Neural cell (in vitro differentiated cells): ENCODE results near the gene FCN1. TPM values are rescaled to one million over a fixed set of nuclear protein-coding genes. Genes with fewer than 3 reads are reported as not detected.

ENCODE experiments used
- H2AFZ ChIP-seq: fragments of 200-600, 300-800 bp; sonication (generic), shearing (Covaris generic); 2 replicates; pipeline ENCODE4 v1.6.0; 2014; ENCODE audit warnings: low read depth, mild to moderate bottlenecking, antibody characterized with exemption, low read length, moderate library complexity
- H3F3A ChIP-seq: fragments of 200-600 bp; shearing (Covaris generic); 2 replicates; pipeline ENCODE4 v1.6.1; 2016; ENCODE audit warnings: mild to moderate bottlenecking, moderate library complexity, mixed read lengths, antibody characterized with exemption, low read length; ENCODE audit not compliant: insufficient read depth, poor library complexity, severe bottlenecking
- H3K27ac ChIP-seq: fragments of 200-600, 300-800 bp; sonication (generic), shearing (Covaris generic); 2 replicates; pipeline ENCODE4 v1.5.1; 2014; ENCODE audit warnings: mild to moderate bottlenecking, low read length, moderate library complexity
- H3K27me3 ChIP-seq: fragments of 300-800, 200-600 bp; sonication (generic), shearing (Covaris generic); 2 replicates; pipeline ENCODE4 v1.6.0; 2014; ENCODE audit warnings: mild to moderate bottlenecking, low read depth, low read length, moderate library complexity; ENCODE audit not compliant: insufficient read depth
- H3K36me3 ChIP-seq: fragments of 300-800, 200-600 bp; sonication (generic), shearing (Covaris generic); 2 replicates; pipeline ENCODE4 v1.5.1; 2014; ENCODE audit warnings: mild to moderate bottlenecking, antibody characterized with exemption, low read length, moderate library complexity; ENCODE audit not compliant: insufficient read depth
- H3K4me2 ChIP-seq: fragments of 300-800, 200-600 bp; sonication (generic), shearing (Covaris generic); 2 replicates; pipeline ENCODE4 v1.6.0; 2014; ENCODE audit warnings: mild to moderate bottlenecking, low read length
- H3K4me3 ChIP-seq: fragments of 300-800, 200-600 bp; sonication (generic), shearing (Covaris generic); 2 replicates; pipeline ENCODE4 v1.5.1; 2014; ENCODE audit warnings: mild to moderate bottlenecking, low read length, moderate library complexity
- H3K79me2 ChIP-seq: fragments of 200-600 bp; shearing (Covaris generic); replicated peaks from 2 replicates; pipeline ENCODE4 v1.6.0; 2014; ENCODE audit warnings: mild to moderate bottlenecking, low read length, moderate library complexity; ENCODE audit not compliant: insufficient read depth
- H3K9ac ChIP-seq: fragments of 300-800, 200-600 bp; sonication (generic), shearing (Covaris generic); 2 replicates; pipeline ENCODE4 v1.6.1; 2016; ENCODE audit warnings: mild to moderate bottlenecking, low read length, mixed read lengths
- H3K9me2 ChIP-seq: fragments of 200-600 bp; shearing (Covaris generic); 2 replicates; pipeline ENCODE4 v1.6.1; 2016; ENCODE audit warnings: mild to moderate bottlenecking, low read length, mixed read lengths; ENCODE audit not compliant: insufficient read depth
- H3K9me3 ChIP-seq: fragments of 200-600, 300-800 bp; sonication (generic), shearing (Covaris generic); 2 replicates; pipeline ENCODE4 v1.6.1; 2016; ENCODE audit warnings: mild to moderate bottlenecking, mixed run types, low read length, moderate library complexity, mixed read lengths
- H4K20me1 ChIP-seq: fragments of 200-600 bp; shearing (Covaris generic); 2 replicates; pipeline ENCODE4 v1.6.1; 2016; ENCODE audit warnings: mild to moderate bottlenecking, mixed run types; ENCODE audit not compliant: insufficient read depth
- EP300 ChIP-seq: fragments of 450-650 bp; conservative IDR thresholded peaks from 2 replicates; pipeline ENCODE4 v1.6.1; 2014; ENCODE audit warnings: antibody characterized with exemption, mild to moderate bottlenecking, moderate library complexity; ENCODE audit not compliant: poor library complexity, severe bottlenecking
- EZH2 ChIP-seq: fragments of 200-600, 300-800 bp; shearing (Covaris generic), sonication (generic); IDR thresholded peaks from 2 replicates; pipeline ENCODE4 v1.6.1; 2014; ENCODE audit warnings: antibody characterized with exemption, low read length, borderline replicate concordance, mild to moderate bottlenecking; ENCODE audit not compliant: insufficient read depth, poor library complexity, severe bottlenecking
- MXI1 ChIP-seq: fragments of 450-650 bp; conservative IDR thresholded peaks from 2 replicates; pipeline ENCODE4 v1.6.1; 2014; ENCODE audit warnings: antibody characterized with exemption, mild to moderate bottlenecking; ENCODE audit not compliant: poor library complexity, severe bottlenecking
- POLR2AphosphoS5 ChIP-seq: IDR thresholded peaks from 2 replicates; pipeline ENCODE4 v1.6.1; 2012
- RAD21 ChIP-seq: fragments of 450-650 bp; conservative IDR thresholded peaks from 2 replicates; pipeline ENCODE4 v1.6.1; 2014; ENCODE audit warnings: antibody characterized with exemption, mild to moderate bottlenecking, moderate library complexity
- REST ChIP-seq: IDR thresholded peaks from 2 replicates; pipeline ENCODE4 v1.6.1; 2012; ENCODE audit warnings: borderline replicate concordance
- SMC3 ChIP-seq: fragments of 450-650 bp; conservative IDR thresholded peaks from 2 replicates; pipeline ENCODE4 v1.6.1; 2014; ENCODE audit warnings: antibody characterized with exemption, mild to moderate bottlenecking, moderate library complexity; ENCODE audit not compliant: poor library complexity
- TAF1 ChIP-seq: IDR thresholded peaks from 2 replicates; pipeline ENCODE4 v1.6.1; 2012; ENCODE audit warnings: low read depth
- polyA plus RNA-seq: library from polyadenylated mRNA; depleted of rRNA; stranded (reverse); fragments of >200 nt; gene quantifications from 2 replicates; pipeline ENCODE4 v1.2.3, GENCODE V29; 2014
- TF ChIP-seq, protein P1 (sequence below): fragments of 450-650 bp; IDR thresholded peaks from 2 replicates; pipeline ENCODE4 v1.5.1; 2014; ENCODE audit warnings: antibody characterized with exemption, mild to moderate bottlenecking, moderate library complexity; ENCODE audit not compliant: poor library complexity, severe bottlenecking

Gene FCN1
- polyA plus RNA-seq, 1 donor from 2014 or later: not detected

DNA sequence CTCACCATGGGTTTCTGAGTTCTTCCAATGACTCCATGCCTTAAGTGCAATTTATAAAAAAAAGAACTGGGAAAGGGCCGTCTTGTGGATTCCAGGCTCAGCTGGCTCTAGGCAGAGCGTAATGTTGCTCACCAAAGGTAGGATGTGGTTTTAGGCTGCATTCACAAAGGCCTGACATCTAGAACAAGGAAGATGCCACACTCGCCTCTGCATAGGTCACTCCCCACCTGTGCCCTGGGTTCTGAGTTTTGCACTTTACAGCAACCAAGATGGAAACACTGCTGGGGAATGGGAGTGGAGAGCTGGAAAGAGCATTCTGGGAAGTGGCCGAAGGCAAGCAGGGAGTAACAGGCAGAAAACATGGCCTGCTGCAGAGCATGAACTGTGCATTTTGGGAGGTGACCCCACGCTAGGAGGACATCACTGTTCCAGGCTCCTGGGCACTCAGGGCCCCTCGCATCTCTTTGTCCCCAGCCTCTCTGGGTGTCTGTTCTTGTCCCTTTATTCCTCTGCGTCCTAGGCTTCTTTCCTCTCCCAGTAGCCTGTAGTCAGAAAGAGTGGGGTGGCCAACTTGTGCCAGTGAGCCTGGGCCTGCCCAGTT lies 24.8 kb downstream of the FCN1 start:
- TF ChIP-seq, protein P1, sequence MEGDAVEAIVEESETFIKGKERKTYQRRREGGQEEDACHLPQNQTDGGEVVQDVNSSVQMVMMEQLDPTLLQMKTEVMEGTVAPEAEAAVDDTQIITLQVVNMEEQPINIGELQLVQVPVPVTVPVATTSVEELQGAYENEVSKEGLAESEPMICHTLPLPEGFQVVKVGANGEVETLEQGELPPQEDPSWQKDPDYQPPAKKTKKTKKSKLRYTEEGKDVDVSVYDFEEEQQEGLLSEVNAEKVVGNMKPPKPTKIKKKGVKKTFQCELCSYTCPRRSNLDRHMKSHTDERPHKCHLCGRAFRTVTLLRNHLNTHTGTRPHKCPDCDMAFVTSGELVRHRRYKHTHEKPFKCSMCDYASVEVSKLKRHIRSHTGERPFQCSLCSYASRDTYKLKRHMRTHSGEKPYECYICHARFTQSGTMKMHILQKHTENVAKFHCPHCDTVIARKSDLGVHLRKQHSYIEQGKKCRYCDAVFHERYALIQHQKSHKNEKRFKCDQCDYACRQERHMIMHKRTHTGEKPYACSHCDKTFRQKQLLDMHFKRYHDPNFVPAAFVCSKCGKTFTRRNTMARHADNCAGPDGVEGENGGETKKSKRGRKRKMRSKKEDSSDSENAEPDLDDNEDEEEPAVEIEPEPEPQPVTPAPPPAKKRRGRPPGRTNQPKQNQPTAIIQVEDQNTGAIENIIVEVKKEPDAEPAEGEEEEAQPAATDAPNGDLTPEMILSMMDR: no peak
- TF ChIP-seq EP300 (no peak), MXI1 (no peak), SMC3 (no peak), EZH2 (no peak), TAF1 (no peak), REST (no peak), POLR2AphosphoS5 (no peak), RAD21 (no peak)
- H3K79me2 ChIP-seq: no peaks in the 10 kb centered on the region
- H3K9me2 ChIP-seq: no peaks in the 10 kb centered on the region
- no peaks in the 10 kb centered on the region for H3K9me3 ChIP-seq
- no peaks in the 10 kb centered on the region for H3K36me3 ChIP-seq
- no peaks in the 10 kb centered on the region for H4K20me1 ChIP-seq
- H3F3A ChIP-seq: no peaks in the 10 kb centered on the region
- H3K27ac ChIP-seq: no peak overlapping the region
- H3K4me3 ChIP-seq: no peak overlapping the region
- no peak overlapping the region for H3K4me2 ChIP-seq
- no peak overlapping the region for H3K9ac ChIP-seq
- H2AFZ ChIP-seq: no peak overlapping the region
- no peaks in the 10 kb centered on the region for H3K27me3 ChIP-seq

GRCh38 chr9:134892221-134892620 lies 25.5 kb downstream of the FCN1 start:
- Histone ChIP-seq H3K27me3 (no peaks in the 10 kb centered on the region), H3K27ac (no peak overlapping the region), H3K4me3 (no peak overlapping the region), H3F3A (no peaks in the 10 kb centered on the region), H4K20me1 (no peaks in the 10 kb centered on the region), H3K9me2 (no peaks in the 10 kb centered on the region), H3K9ac (no peak overlapping the region), H3K79me2 (no peaks in the 10 kb centered on the region), H3K9me3 (no peaks in the 10 kb centered on the region), H2AFZ (no peak overlapping the region), H3K36me3 (no peaks in the 10 kb centered on the region), H3K4me2 (no peak overlapping the region)
- no peak for TF ChIP-seq MXI1
- TF ChIP-seq RAD21: no peak
- TF ChIP-seq SMC3: no peak
- TF ChIP-seq, protein P1: no peak
